Measurements from ENCODE around the gene SOX6. TPM values are rescaled to one million over a fixed set of nuclear protein-coding genes. Genes with fewer than 3 reads are reported as not detected.

Gene SOX6
- polyA plus RNA-seq, 1 donor = 44.1 TPM

GRCh38 chr11:16347928-16348685 lies 8.2 kb downstream of the SOX6 start:
- Histone ChIP-seq H3K4me3 (ENCODE audit: low read length) (no peak overlapping the region), H3K4me1 (ENCODE audit: control insufficient read depth, insufficient read depth, low read length) (peaks cover 14% of the 10 kb centered on the region), H3K9me3 (ENCODE audit: control insufficient read depth, low read depth, low read length) (no peaks in the 10 kb centered on the region), H3K27ac (ENCODE audit: low read length) (peak overlapping the region; percentile 85), H3K36me3 (ENCODE audit: control insufficient read depth, insufficient read depth, low read length) (no peaks in the 10 kb centered on the region), H3K27me3 (ENCODE audit: control insufficient read depth, insufficient read depth, low read length) (no peaks in the 10 kb centered on the region)
- peak in 1 of 2 donors; percentile 47 for DNase-seq

GRCh38 chr11:16346975-16347374 lies 9.4 kb downstream of the SOX6 start:
- Histone ChIP-seq H3K4me1 (ENCODE audit: control insufficient read depth, insufficient read depth, low read length) (peaks cover 17% of the 10 kb centered on the region), H3K27me3 (ENCODE audit: control insufficient read depth, insufficient read depth, low read length) (no peaks in the 10 kb centered on the region), H3K4me3 (ENCODE audit: low read length) (no peak overlapping the region), H3K9me3 (ENCODE audit: control insufficient read depth, low read depth, low read length) (no peaks in the 10 kb centered on the region), H3K36me3 (ENCODE audit: control insufficient read depth, insufficient read depth, low read length) (no peaks in the 10 kb centered on the region), H3K27ac (ENCODE audit: low read length) (peak overlapping the region; percentile 85)
- peak; percentile 83 to 90 for DNase-seq
- no CpG with 5 or more reads among the region's 1 CpG for WGBS (ENCODE audit: insufficient coverage, low lambda C conversion rate)

GRCh38 chr11:16341853-16342252 lies 14.5 kb downstream of the SOX6 start:
- Histone ChIP-seq H3K4me3 (ENCODE audit: low read length) (no peak overlapping the region), H3K36me3 (ENCODE audit: control insufficient read depth, insufficient read depth, low read length) (peaks cover 3% of the 10 kb centered on the region), H3K27me3 (ENCODE audit: control insufficient read depth, insufficient read depth, low read length) (no peaks in the 10 kb centered on the region), H3K4me1 (ENCODE audit: control insufficient read depth, insufficient read depth, low read length) (peaks cover 26% of the 10 kb centered on the region), H3K27ac (ENCODE audit: low read length) (no peak overlapping the region), H3K9me3 (ENCODE audit: control insufficient read depth, low read depth, low read length) (no peaks in the 10 kb centered on the region)
- no peak for DNase-seq
- WGBS (ENCODE audit: insufficient coverage, low lambda C conversion rate) = 100% methylated on average over 2 of the region's 3 CpGs

GRCh38 chr11:16338393-16338792 lies 18.0 kb downstream of the SOX6 start:
- no CpG with 5 or more reads among the region's 1 CpG for WGBS (ENCODE audit: insufficient coverage, low lambda C conversion rate)
- peak in 1 of 2 donors; percentile 26 for DNase-seq

GRCh38 chr11:16337421-16338213 lies 18.7 kb downstream of the SOX6 start:
- Histone ChIP-seq H3K4me3 (ENCODE audit: low read length) (no peak overlapping the region), H3K4me1 (ENCODE audit: control insufficient read depth, insufficient read depth, low read length) (peaks cover 28% of the 10 kb centered on the region), H3K27me3 (ENCODE audit: control insufficient read depth, insufficient read depth, low read length) (no peaks in the 10 kb centered on the region), H3K9me3 (ENCODE audit: control insufficient read depth, low read depth, low read length) (no peaks in the 10 kb centered on the region), H3K36me3 (ENCODE audit: control insufficient read depth, insufficient read depth, low read length) (peaks cover 3% of the 10 kb centered on the region), H3K27ac (ENCODE audit: low read length) (peak overlapping the region; percentile 79)
- 81% methylated on average over 1 of the region's 1 CpG for WGBS (ENCODE audit: insufficient coverage, low lambda C conversion rate)
- no peak for DNase-seq

More at GRCh38 chr11:16338393-16338792, 18.0 kb downstream of the SOX6 start:
- Histone ChIP-seq H3K4me3 (ENCODE audit: low read length) (no peak overlapping the region), H3K36me3 (ENCODE audit: control insufficient read depth, insufficient read depth, low read length) (peaks cover 3% of the 10 kb centered on the region), H3K27me3 (ENCODE audit: control insufficient read depth, insufficient read depth, low read length) (no peaks in the 10 kb centered on the region), H3K4me1 (ENCODE audit: control insufficient read depth, insufficient read depth, low read length) (peaks cover 29% of the 10 kb centered on the region), H3K27ac (ENCODE audit: low read length) (no peak overlapping the region), H3K9me3 (ENCODE audit: control insufficient read depth, low read depth, low read length) (no peaks in the 10 kb centered on the region)

- no peaks in the 10 kb centered on the region for H3K9me3 ChIP-seq (ENCODE audit: control insufficient read depth, low read depth, low read length)
- H3K4me1 ChIP-seq (ENCODE audit: control insufficient read depth, insufficient read depth, low read length) = peaks cover 26% of the 10 kb centered on the region
- peaks cover 3% of the 10 kb centered on the region for H3K36me3 ChIP-seq (ENCODE audit: control insufficient read depth, insufficient read depth, low read length)
- peak overlapping the region; percentile 79 for H3K27ac ChIP-seq (ENCODE audit: low read length)
- no peak for DNase-seq
- no peak overlapping the region for H3K4me3 ChIP-seq (ENCODE audit: low read length)
- no peaks in the 10 kb centered on the region for H3K27me3 ChIP-seq (ENCODE audit: control insufficient read depth, insufficient read depth, low read length)
Measured at GRCh38 chr11:16336721-16337120, 19.6 kb downstream of the SOX6 start.

GRCh38 chr11:16336204-16336603 lies 20.1 kb downstream of the SOX6 start:
- peak in 1 of 2 donors; percentile 29 for DNase-seq
- H3K4me1 ChIP-seq (ENCODE audit: control insufficient read depth, insufficient read depth, low read length) = peaks cover 26% of the 10 kb centered on the region
- H3K27ac ChIP-seq (ENCODE audit: low read length) = peak overlapping the region; percentile 79
- 79% methylated on average over 5 of the region's 6 CpGs for WGBS (ENCODE audit: insufficient coverage, low lambda C conversion rate)
- H3K4me3 ChIP-seq (ENCODE audit: low read length) = no peak overlapping the region
- peaks cover 3% of the 10 kb centered on the region for H3K36me3 ChIP-seq (ENCODE audit: control insufficient read depth, insufficient read depth, low read length)
- no peaks in the 10 kb centered on the region for H3K27me3 ChIP-seq (ENCODE audit: control insufficient read depth, insufficient read depth, low read length)
- no peaks in the 10 kb centered on the region for H3K9me3 ChIP-seq (ENCODE audit: control insufficient read depth, low read depth, low read length)

- DNase-seq = peak; percentile 74 to 90
- Histone ChIP-seq H3K4me3 (ENCODE audit: low read length) (no peak overlapping the region), H3K27me3 (ENCODE audit: control insufficient read depth, insufficient read depth, low read length) (no peaks in the 10 kb centered on the region), H3K4me1 (ENCODE audit: control insufficient read depth, insufficient read depth, low read length) (peaks cover 26% of the 10 kb centered on the region), H3K27ac (ENCODE audit: low read length) (peak overlapping the region; percentile 79), H3K36me3 (ENCODE audit: control insufficient read depth, insufficient read depth, low read length) (peaks cover 4% of the 10 kb centered on the region), H3K9me3 (ENCODE audit: control insufficient read depth, low read depth, low read length) (no peaks in the 10 kb centered on the region)
- WGBS (ENCODE audit: insufficient coverage, low lambda C conversion rate) = 17% methylated on average over 1 of the region's 1 CpG
Measured at GRCh38 chr11:16335236-16335962, 20.9 kb downstream of the SOX6 start.

- no peak for DNase-seq
- Histone ChIP-seq H3K36me3 (ENCODE audit: control insufficient read depth, insufficient read depth, low read length) (peaks cover 6% of the 10 kb centered on the region), H3K9me3 (ENCODE audit: control insufficient read depth, low read depth, low read length) (no peaks in the 10 kb centered on the region), H3K4me3 (ENCODE audit: low read length) (no peak overlapping the region), H3K27ac (ENCODE audit: low read length) (no peak overlapping the region), H3K27me3 (ENCODE audit: control insufficient read depth, insufficient read depth, low read length) (no peaks in the 10 kb centered on the region), H3K4me1 (ENCODE audit: control insufficient read depth, insufficient read depth, low read length) (no peaks in the 10 kb centered on the region)
- 71% methylated on average over 1 of the region's 4 CpGs for WGBS (ENCODE audit: insufficient coverage, low lambda C conversion rate)
Measured at GRCh38 chr11:16326679-16327297, 29.6 kb downstream of the SOX6 start.

- H3K36me3 ChIP-seq (ENCODE audit: control insufficient read depth, insufficient read depth, low read length) = peaks cover 4% of the 10 kb centered on the region
- H3K9me3 ChIP-seq (ENCODE audit: control insufficient read depth, low read depth, low read length) = no peaks in the 10 kb centered on the region
- H3K4me1 ChIP-seq (ENCODE audit: control insufficient read depth, insufficient read depth, low read length) = no peaks in the 10 kb centered on the region
- no peaks in the 10 kb centered on the region for H3K27me3 ChIP-seq (ENCODE audit: control insufficient read depth, insufficient read depth, low read length)
- WGBS (ENCODE audit: insufficient coverage, low lambda C conversion rate) = no CpG with 5 or more reads among the region's 2 CpGs
- no peak overlapping the region for H3K27ac ChIP-seq (ENCODE audit: low read length)
- no peak for DNase-seq
- no peak overlapping the region for H3K4me3 ChIP-seq (ENCODE audit: low read length)
Measured at GRCh38 chr11:16322190-16322589, 34.2 kb downstream of the SOX6 start.
